NCI-H2029 treated with DMSO at 0.1 percent for 48 hours (cell line): ENCODE data around the gene FHAD1.

Experiments used
- DNase-seq: peaks from one replicate; lab custom pipeline; 2025; lab: John Stamatoyannopoulos, UW

The FHAD1 gene

GRCh38 chr1:15345705-15346345 is 98.8 kb downstream of the FHAD1 start:
- DNase-seq: no peak

- no peak for DNase-seq
These were observed 99.5 kb downstream of the FHAD1 start for GRCh38 chr1:15346346-15347030.

- no peak for DNase-seq
These were observed 100.2 kb downstream of the FHAD1 start for GRCh38 chr1:15347182-15347581.

DNA sequence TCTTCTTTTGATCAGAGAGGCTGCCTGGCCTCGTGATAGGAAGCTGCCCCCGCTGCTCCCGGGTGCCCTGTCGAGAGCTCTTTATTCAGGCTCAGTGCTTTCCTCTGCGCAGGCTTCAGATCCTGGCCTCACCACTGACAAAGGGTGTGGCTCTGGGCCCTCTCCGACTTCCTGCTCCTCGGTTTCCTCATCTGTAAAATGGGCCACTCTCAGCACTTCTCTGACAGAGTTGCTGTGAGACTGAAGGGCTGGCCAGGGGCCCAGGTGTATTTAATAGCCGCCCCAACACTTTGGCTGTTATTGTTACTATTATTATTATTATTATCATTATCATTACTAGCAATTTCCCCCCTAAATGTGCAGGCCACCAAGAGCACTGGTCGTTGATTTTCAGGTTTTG is 101.6 kb downstream of the FHAD1 start:
- no peak for DNase-seq

DNA sequence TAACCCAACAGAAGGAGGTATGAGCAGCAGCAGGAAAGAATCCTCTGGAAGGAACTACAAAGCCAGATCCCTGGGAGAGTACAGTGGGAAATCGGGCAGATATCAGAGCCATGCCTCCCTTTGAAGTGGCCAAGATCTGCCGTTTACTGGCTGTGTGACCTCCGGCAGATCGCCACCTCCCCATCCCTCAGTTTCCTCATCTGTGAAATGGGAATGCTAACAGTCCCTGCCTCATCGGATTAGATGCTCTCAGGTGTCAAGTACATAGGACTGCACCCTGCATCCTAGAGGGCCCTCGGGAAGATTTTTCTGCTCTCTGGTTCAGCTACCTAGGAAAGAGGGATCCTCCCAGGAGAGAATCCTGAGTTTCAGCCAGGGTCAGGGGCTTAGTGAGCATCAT is 102.1 kb downstream of the FHAD1 start:
- DNase-seq: no peak

DNA sequence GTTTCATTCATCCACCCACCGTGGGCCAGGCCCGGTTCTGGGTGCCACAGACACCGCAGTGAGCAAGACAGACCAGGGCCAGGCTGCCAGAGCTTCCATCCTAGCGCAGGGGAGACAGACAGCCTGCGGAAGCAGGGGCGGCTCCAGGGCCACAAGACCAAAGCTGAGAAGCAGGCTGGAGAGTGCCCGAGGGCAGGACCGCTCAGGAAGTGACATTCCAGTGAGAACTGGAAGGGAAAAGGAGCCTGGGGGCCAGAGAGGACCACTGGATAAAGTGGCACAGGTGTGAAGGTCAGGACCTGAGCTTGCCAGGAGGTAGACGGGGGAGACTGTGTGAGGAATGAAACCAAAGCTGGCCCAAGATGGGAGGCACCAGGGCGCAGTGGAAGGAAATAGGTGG is 103.1 kb downstream of the FHAD1 start:
- DNase-seq: no peak

DNA sequence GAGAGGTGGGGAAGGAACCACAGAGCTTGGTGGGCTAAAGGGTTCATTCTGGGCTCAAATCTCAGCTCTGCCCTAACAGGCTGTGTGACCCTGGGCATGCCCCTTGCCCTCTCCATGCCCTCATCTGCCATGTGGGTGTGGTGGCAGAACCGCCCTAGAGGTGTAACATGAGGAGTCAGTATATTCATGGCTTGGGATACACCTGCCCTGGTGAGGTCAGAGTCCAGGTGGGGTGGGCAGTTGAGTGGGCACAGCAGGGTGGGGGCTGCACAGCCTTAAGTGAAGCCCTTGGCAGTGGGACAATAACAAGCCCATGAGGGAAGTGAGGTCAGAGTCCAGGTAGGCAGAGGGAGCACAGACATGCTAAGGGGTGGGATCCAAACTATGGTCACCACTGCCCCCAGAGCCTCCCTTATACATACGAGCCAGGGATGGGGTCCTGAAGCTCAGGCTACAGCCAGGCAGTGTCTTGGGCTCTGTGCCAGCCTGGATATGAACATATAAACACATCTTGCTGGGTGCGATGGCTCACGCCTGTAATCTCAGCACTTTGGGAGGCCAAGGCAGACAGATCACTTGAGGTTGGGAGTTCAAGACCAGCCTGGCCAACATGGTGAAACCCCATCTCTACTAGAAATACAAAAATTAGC is 103.7 kb downstream of the FHAD1 start:
- no peak for DNase-seq

DNA sequence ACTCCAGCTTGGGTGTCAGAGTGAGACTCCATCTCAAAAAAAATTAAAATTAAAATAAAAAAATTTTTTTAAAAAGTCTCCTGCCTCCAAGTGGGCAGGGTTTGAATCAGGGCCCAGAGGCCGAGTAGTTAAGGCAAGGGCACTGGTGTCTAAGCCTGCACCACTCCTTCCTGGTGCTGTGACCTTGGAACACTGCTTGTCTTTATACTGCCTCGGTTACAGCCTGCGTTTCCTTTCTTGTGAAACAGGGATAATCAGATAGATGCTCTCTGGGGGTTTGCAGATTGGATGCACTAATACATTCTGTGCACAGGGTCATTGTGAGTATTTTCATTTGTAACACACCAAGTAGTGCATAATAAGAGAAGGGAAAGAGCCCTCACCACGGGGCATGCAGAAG is 104.3 kb downstream of the FHAD1 start:
- DNase-seq: no peak

GRCh38 chr1:15352128-15352957 is 105.3 kb downstream of the FHAD1 start:
- peak; percentile 79 for DNase-seq

GRCh38 chr1:15353839-15354579 is 107.0 kb downstream of the FHAD1 start:
- no peak for DNase-seq

DNA sequence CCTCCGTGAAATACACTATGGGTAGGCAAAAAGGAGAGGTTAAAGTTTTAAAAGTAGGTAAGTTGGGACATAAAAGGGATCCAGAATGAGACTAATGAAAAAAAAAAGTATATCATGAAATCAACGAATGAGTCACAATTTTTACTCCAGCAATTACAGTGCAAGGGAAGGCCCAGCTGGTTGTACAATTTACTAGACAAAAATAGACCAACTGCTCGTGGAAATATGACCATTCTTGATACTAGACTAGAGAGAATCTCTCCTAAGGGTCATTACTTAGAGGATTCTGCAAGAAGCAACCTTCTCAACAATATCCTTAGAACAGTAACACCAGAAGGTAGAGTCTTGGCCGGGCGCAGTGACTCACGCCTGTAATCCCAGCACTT is 107.5 kb downstream of the FHAD1 start:
- no peak for DNase-seq

GRCh38 chr1:15355968-15356625 is 109.1 kb downstream of the FHAD1 start:
- no peak for DNase-seq

DNA sequence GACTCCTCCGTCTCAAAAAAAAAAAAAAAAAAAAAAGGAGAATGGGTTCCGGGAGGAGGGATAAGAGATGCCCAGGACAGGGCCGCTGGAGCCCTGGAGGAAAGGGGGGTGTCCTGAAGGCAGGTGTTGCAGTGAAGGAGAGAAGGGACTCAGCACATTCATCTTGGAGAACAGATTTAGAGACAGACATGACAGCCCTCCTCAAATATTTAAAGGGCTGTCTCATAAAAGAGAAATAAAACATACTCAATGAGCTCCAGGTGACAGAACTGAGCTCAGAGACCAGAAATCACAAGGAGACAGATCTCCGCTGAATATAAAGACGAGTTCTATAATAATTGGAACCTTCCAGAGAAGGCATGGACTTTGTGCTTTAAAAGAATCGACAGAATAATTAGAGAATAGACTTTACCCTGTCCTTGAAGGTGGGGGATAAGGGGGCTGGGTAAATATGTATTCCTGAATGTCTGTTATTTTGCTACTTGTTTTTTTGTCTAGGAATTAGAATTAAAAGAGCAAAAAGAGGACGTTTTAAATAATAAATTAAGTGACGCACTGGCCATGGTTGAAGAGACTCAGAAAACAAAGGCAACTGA is 110.7 kb downstream of the FHAD1 start:
- no peak for DNase-seq

DNA sequence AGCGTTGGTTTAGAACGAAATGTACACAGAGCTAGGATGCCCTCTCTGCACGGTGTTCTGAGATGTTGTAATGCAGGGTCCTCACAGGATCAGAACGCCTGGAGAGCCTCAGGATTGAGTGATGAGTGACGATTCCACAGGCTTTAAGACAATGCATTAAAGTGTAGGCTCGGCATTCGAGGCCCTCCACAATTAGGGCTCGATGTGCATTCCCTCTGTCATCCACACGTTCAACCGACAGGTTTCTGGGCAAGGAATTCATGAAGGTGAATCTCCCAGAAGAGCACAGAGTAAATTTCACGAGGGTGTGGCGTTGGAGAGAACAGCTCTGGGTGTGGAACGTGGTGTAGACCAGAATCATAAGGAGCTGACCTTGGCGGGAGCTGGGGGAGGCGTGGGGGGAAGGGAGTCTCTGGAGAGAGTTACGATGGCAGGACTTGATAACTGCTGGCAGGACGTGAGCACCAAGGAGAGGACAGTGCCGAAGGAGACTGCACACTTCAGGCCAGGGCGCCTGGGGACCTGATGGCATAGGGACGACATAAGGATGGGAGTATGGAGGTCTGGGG is 111.6 kb downstream of the FHAD1 start:
- DNase-seq: no peak

DNA sequence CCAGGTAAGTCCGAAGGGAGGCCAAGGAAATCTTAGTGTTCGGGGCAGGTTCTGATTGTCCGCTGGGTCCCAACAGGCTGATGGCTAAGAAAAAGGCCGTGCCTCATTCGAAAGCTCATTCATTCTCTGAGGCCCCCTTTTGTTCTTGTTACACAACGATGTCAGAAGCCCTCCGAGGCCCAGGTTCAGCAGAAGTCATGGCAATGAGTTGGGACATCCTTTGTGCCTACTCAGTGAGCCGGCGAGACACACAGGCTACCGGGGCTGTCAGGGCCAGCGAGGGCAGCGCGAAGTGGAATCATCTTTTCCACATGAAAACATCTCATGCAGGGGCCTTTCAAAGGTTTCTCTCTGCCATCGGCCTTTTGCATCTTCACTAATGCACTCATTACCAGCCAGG is 113.7 kb downstream of the FHAD1 start:
- no peak for DNase-seq

GRCh38 chr1:15362096-15362736 is 115.2 kb downstream of the FHAD1 start:
- no peak for DNase-seq

DNA sequence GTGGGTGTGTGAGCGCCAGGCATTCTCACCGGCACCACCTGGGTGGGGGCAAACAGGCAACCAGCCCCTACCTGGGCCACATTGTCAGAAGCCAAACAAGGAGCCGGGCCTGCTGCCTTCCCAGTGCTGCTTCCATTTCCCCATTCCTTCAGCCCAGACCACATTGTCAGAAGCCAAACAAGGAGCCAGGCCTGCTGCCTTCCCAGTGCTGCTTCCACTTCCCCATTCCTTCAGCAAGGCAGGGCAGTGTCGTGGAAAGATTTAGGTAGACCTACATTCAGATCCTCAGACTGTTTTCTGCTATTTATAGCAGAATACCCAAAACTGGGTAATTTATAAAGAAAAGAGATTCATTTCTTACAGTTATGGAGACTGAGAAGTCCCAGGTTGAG is 115.7 kb downstream of the FHAD1 start:
- DNase-seq: no peak

GRCh38 chr1:15364740-15365139 is 117.7 kb downstream of the FHAD1 start:
- DNase-seq: no peak

DNA sequence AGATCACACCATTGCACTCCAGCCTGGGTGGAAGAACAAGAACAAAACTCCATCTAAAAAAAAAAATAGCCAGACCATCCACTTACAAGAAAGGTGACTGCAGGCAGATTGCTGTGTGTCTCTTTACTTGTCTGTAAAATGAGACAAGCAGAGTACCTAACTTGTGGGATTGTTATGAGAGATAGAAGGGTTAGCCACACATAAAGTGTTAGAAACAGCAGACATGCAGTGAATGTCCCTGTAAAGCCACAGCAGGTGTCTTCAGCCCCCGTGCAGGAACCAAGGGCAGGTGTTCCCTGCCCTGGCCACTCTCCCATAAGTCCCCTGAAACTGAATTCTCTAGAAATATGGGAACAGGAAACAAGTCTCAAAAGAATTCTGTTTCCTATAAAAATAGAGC is 121.9 kb downstream of the FHAD1 start:
- DNase-seq: no peak

DNA sequence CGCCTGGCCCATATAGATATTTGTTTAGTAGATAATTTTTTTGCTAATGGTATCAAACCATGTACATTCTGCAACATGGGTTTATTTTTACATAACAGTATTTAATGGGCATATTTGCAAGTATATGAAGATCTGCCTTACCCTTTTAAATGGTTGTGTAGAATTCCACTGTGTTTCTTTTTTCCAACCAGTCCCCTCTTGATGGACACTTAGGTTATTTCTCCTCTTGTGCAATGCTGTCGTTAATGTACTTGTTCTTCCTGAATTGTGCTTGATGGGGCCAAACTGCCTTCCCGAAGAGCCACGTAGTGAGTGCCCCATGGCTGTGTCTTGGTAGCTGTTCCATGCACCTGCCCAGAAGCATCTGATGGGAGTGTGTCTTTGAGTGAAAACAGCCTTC is 123.2 kb downstream of the FHAD1 start:
- DNase-seq: no peak
